ENCODE measurements around the gene PAXIP1.

Gene PAXIP1

DNA sequence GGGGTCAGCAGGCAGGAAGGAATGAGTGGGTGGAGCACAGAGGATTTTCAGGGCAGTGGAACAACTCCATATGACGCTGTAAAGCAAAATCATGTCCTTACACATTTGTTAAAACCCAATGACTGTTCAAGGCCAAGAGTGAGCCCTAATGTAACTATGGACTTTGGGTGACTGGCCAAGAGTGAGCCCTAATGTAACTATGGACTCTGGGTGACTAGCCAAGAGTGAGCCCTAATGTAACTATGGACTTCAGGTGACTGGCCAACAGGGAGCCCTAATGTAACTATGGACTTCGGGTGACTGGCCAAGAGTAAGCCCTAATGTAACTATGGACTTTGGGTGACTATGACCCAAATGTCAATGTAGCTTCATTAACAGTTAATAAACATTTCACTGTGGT is 52.0 kb downstream of the PAXIP1 start:
- no peak overlapping the region for H4K8ac ChIP-seq (ENCODE audit: low read depth, low read length)
- no peak overlapping the region for H3K4me2 ChIP-seq (ENCODE audit: insufficient read depth, low read length, poor library complexity, severe bottlenecking)
- no peak overlapping the region for H3K4ac ChIP-seq (ENCODE audit: low read length)
- H2BK12ac ChIP-seq (ENCODE audit: low read length): no peak overlapping the region
- H3K27ac ChIP-seq (replicated peaks; ENCODE audit: low read length): no peak overlapping the region
- no peak overlapping the region for H3K18ac ChIP-seq (ENCODE audit: low read length)
- no peak overlapping the region for H2BK15ac ChIP-seq (ENCODE audit: low read length)
- no peak overlapping the region for H3K4me3 ChIP-seq (ENCODE audit: low read length in 2 of 2)
- no peak overlapping the region for H2AFZ ChIP-seq (ENCODE audit: low read length)
- H3K4me1 ChIP-seq (ENCODE audit: control insufficient read depth in 2 of 2, insufficient read depth in 1 of 2, low read depth in 1 of 2, low read length in 2 of 2): no peaks in the 10 kb centered on the region
- H2BK5ac ChIP-seq (ENCODE audit: low read length): no peak overlapping the region
- no peak overlapping the region for H4K91ac ChIP-seq (ENCODE audit: low read depth, low read length, poor library complexity)
- WGBS, 2 donors (ENCODE audit: extremely low coverage in 2 of 2, insufficient read length in 2 of 2, insufficient replicate concordance in 1 of 2): no CpG with 5 or more reads among the region's 2 CpGs
- no peaks in the 10 kb centered on the region for H3K27me3 ChIP-seq (ENCODE audit: control insufficient read depth in 3 of 3, insufficient read depth in 3 of 3, low read depth in 1 of 3, low read length in 3 of 3)
- H3K9ac ChIP-seq (ENCODE audit: low read depth, low read length, poor library complexity): no peak overlapping the region
- H3K36me3 ChIP-seq (replicated peaks in 1 of 2; ENCODE audit: control insufficient read depth in 2 of 2, insufficient read depth in 2 of 2, low read length in 2 of 2): peaks cover 20 to 99% of the 10 kb centered on the region in 2 donors
- DNase-seq (ENCODE audit: low spot score): no peak
- no peaks in the 10 kb centered on the region for H3K79me1 ChIP-seq (ENCODE audit: low read depth, low read length)
- H3K14ac ChIP-seq (ENCODE audit: low read length): no peak overlapping the region
- H3K9me3 ChIP-seq (replicated peaks in 1 of 2; ENCODE audit: control insufficient read depth in 2 of 2, insufficient read depth in 1 of 2, low read depth in 1 of 2, low read length in 2 of 2): no peaks in the 10 kb centered on the region
- no peak overlapping the region for H2BK120ac ChIP-seq (ENCODE audit: low read depth, low read length)
- H3K23ac ChIP-seq (ENCODE audit: low read depth, low read length, poor library complexity): no peak overlapping the region
- no peak overlapping the region for H2AK5ac ChIP-seq (ENCODE audit: low read depth, low read length)

GRCh38 chr7:154947604-154948003 is 55.3 kb downstream of the PAXIP1 start:
- no peaks in the 10 kb centered on the region for H3K79me1 ChIP-seq (ENCODE audit: low read depth, low read length)
- no peaks in the 10 kb centered on the region for H3K4me1 ChIP-seq (ENCODE audit: control insufficient read depth in 2 of 2, insufficient read depth in 1 of 2, low read depth in 1 of 2, low read length in 2 of 2)
- H3K9ac ChIP-seq (ENCODE audit: low read depth, low read length, poor library complexity): no peak overlapping the region
- no peak overlapping the region for H3K14ac ChIP-seq (ENCODE audit: low read length)
- no peak overlapping the region for H2BK5ac ChIP-seq (ENCODE audit: low read length)
- no peak overlapping the region for H3K4me3 ChIP-seq (ENCODE audit: low read length in 2 of 2)
- no peak overlapping the region for H4K91ac ChIP-seq (ENCODE audit: low read depth, low read length, poor library complexity)
- H3K18ac ChIP-seq (ENCODE audit: low read length): no peak overlapping the region
- H3K4me2 ChIP-seq (ENCODE audit: insufficient read depth, low read length, poor library complexity, severe bottlenecking): no peak overlapping the region
- no peak overlapping the region for H2AFZ ChIP-seq (ENCODE audit: low read length)
- no peaks in the 10 kb centered on the region for H3K9me3 ChIP-seq (replicated peaks in 1 of 2; ENCODE audit: control insufficient read depth in 2 of 2, insufficient read depth in 1 of 2, low read depth in 1 of 2, low read length in 2 of 2)
- no peaks in the 10 kb centered on the region for H3K27me3 ChIP-seq (ENCODE audit: control insufficient read depth in 3 of 3, insufficient read depth in 3 of 3, low read depth in 1 of 3, low read length in 3 of 3)
- H3K36me3 ChIP-seq (replicated peaks in 1 of 2; ENCODE audit: control insufficient read depth in 2 of 2, insufficient read depth in 2 of 2, low read length in 2 of 2): peaks cover 23 to 99% of the 10 kb centered on the region in 2 donors
- H2BK12ac ChIP-seq (ENCODE audit: low read length): no peak overlapping the region
- no CpG with 5 or more reads among the region's 5 CpGs for WGBS, 2 donors (ENCODE audit: extremely low coverage in 2 of 2, insufficient read length in 2 of 2, insufficient replicate concordance in 1 of 2)
- no peak overlapping the region for H4K8ac ChIP-seq (ENCODE audit: low read depth, low read length)
- H3K23ac ChIP-seq (ENCODE audit: low read depth, low read length, poor library complexity): no peak overlapping the region
- no peak overlapping the region for H2AK5ac ChIP-seq (ENCODE audit: low read depth, low read length)
- no peak overlapping the region for H2BK120ac ChIP-seq (ENCODE audit: low read depth, low read length)
- no peak overlapping the region for H2BK15ac ChIP-seq (ENCODE audit: low read length)
- DNase-seq (ENCODE audit: low spot score): no peak
- H3K27ac ChIP-seq (replicated peaks; ENCODE audit: low read length): no peak overlapping the region
- H3K4ac ChIP-seq (ENCODE audit: low read length): no peak overlapping the region

GRCh38 chr7:154946166-154946565 is 56.8 kb downstream of the PAXIP1 start:
- no peak overlapping the region for H3K14ac ChIP-seq (ENCODE audit: low read length)
- no peak overlapping the region for H2BK12ac ChIP-seq (ENCODE audit: low read length)

GRCh38 chr7:154943906-154944305 is 59.0 kb downstream of the PAXIP1 start:
- H3K27me3 ChIP-seq (ENCODE audit: control insufficient read depth in 3 of 3, insufficient read depth in 3 of 3, low read depth in 1 of 3, low read length in 3 of 3): no peaks in the 10 kb centered on the region
- H3K27ac ChIP-seq (replicated peaks; ENCODE audit: low read length): no peak overlapping the region
- peaks cover 11 to 72% of the 10 kb centered on the region in 2 donors for H3K36me3 ChIP-seq (replicated peaks in 1 of 2; ENCODE audit: control insufficient read depth in 2 of 2, insufficient read depth in 2 of 2, low read length in 2 of 2)
- H3K18ac ChIP-seq (ENCODE audit: low read length): no peak overlapping the region
- no peak overlapping the region for H2AK5ac ChIP-seq (ENCODE audit: low read depth, low read length)
- H3K14ac ChIP-seq (ENCODE audit: low read length): no peak overlapping the region
- H3K4me2 ChIP-seq (ENCODE audit: insufficient read depth, low read length, poor library complexity, severe bottlenecking): no peak overlapping the region
- no CpG with 5 or more reads among the region's 9 CpGs for WGBS, 2 donors (ENCODE audit: extremely low coverage in 2 of 2, insufficient read length in 2 of 2, insufficient replicate concordance in 1 of 2)
- no peaks in the 10 kb centered on the region for H3K4me1 ChIP-seq (ENCODE audit: control insufficient read depth in 2 of 2, insufficient read depth in 1 of 2, low read depth in 1 of 2, low read length in 2 of 2)
- DNase-seq (ENCODE audit: low spot score): no peak
- no peaks in the 10 kb centered on the region for H3K79me1 ChIP-seq (ENCODE audit: low read depth, low read length)
- no peak overlapping the region for H3K23ac ChIP-seq (ENCODE audit: low read depth, low read length, poor library complexity)
- no peak overlapping the region for H2BK5ac ChIP-seq (ENCODE audit: low read length)
- H2AFZ ChIP-seq (ENCODE audit: low read length): no peak overlapping the region
- H2BK15ac ChIP-seq (ENCODE audit: low read length): no peak overlapping the region
- H3K9ac ChIP-seq (ENCODE audit: low read depth, low read length, poor library complexity): no peak overlapping the region
- H3K4me3 ChIP-seq (ENCODE audit: low read length in 2 of 2): peak overlapping the region in 1 of 2 donors; percentile 45
- H2BK12ac ChIP-seq (ENCODE audit: low read length): no peak overlapping the region
- no peak overlapping the region for H3K4ac ChIP-seq (ENCODE audit: low read length)
- H4K91ac ChIP-seq (ENCODE audit: low read depth, low read length, poor library complexity): no peak overlapping the region
- H2BK120ac ChIP-seq (ENCODE audit: low read depth, low read length): no peak overlapping the region
- peaks cover 4 to 10% of the 10 kb centered on the region in 2 donors for H3K9me3 ChIP-seq (replicated peaks in 1 of 2; ENCODE audit: control insufficient read depth in 2 of 2, insufficient read depth in 1 of 2, low read depth in 1 of 2, low read length in 2 of 2)
- H4K8ac ChIP-seq (ENCODE audit: low read depth, low read length): no peak overlapping the region

More at GRCh38 chr7:154946166-154946565, 56.8 kb downstream of the PAXIP1 start:
- no peak overlapping the region for H3K27ac ChIP-seq (replicated peaks; ENCODE audit: low read length)
- H4K91ac ChIP-seq (ENCODE audit: low read depth, low read length, poor library complexity): no peak overlapping the region
- no peaks in the 10 kb centered on the region for H3K4me1 ChIP-seq (ENCODE audit: control insufficient read depth in 2 of 2, insufficient read depth in 1 of 2, low read depth in 1 of 2, low read length in 2 of 2)
- no peak overlapping the region for H3K9ac ChIP-seq (ENCODE audit: low read depth, low read length, poor library complexity)
- peaks cover 19 to 93% of the 10 kb centered on the region in 2 donors for H3K36me3 ChIP-seq (replicated peaks in 1 of 2; ENCODE audit: control insufficient read depth in 2 of 2, insufficient read depth in 2 of 2, low read length in 2 of 2)
- H3K23ac ChIP-seq (ENCODE audit: low read depth, low read length, poor library complexity): no peak overlapping the region
- no CpG with 5 or more reads among the region's 7 CpGs for WGBS, 2 donors (ENCODE audit: extremely low coverage in 2 of 2, insufficient read length in 2 of 2, insufficient replicate concordance in 1 of 2)
- H3K4me2 ChIP-seq (ENCODE audit: insufficient read depth, low read length, poor library complexity, severe bottlenecking): no peak overlapping the region
- H2AK5ac ChIP-seq (ENCODE audit: low read depth, low read length): no peak overlapping the region
- H3K18ac ChIP-seq (ENCODE audit: low read length): no peak overlapping the region
- no peak overlapping the region for H4K8ac ChIP-seq (ENCODE audit: low read depth, low read length)
- no peak overlapping the region for H3K4ac ChIP-seq (ENCODE audit: low read length)
- H3K9me3 ChIP-seq (replicated peaks in 1 of 2; ENCODE audit: control insufficient read depth in 2 of 2, insufficient read depth in 1 of 2, low read depth in 1 of 2, low read length in 2 of 2): no peaks in the 10 kb centered on the region
- H2AFZ ChIP-seq (ENCODE audit: low read length): no peak overlapping the region
- H3K27me3 ChIP-seq (ENCODE audit: control insufficient read depth in 3 of 3, insufficient read depth in 3 of 3, low read depth in 1 of 3, low read length in 3 of 3): no peaks in the 10 kb centered on the region
- no peaks in the 10 kb centered on the region for H3K79me1 ChIP-seq (ENCODE audit: low read depth, low read length)
- H2BK5ac ChIP-seq (ENCODE audit: low read length): no peak overlapping the region
- H2BK15ac ChIP-seq (ENCODE audit: low read length): no peak overlapping the region
- DNase-seq (ENCODE audit: low spot score): no peak
- H3K4me3 ChIP-seq (ENCODE audit: low read length in 2 of 2): no peak overlapping the region
- no peak overlapping the region for H2BK120ac ChIP-seq (ENCODE audit: low read depth, low read length)

Data from neuronal stem cell (in vitro differentiated cells).